ENCODE measurements around the gene PLCB1.
A peak's percentile ranks its signal among the peaks of the same experiment; 100 is the strongest.

GRCh38 chr20:8389381-8390036 lies 257.4 kb downstream of the PLCB1 start:
- TF ChIP-seq CTCF (IDR thresholded peaks at IDR 0.05), result peak; percentile 46 to 58 (median 52)
- no peak for TF ChIP-seq POLR2A (IDR thresholded peaks at IDR 0.05)

All from uterus (tissue), 2 donors.